GM10266 (cell line): ENCODE results near the gene SPATA31D1.
"Not testable (repeated sequence)": the region's sequence is repeated elsewhere in the genome, so short reads cannot be mapped to it uniquely, and the experiment has no call there.

Experiments used
- DNase-seq: peaks from one replicate; pipeline ENCODE4 v3.0.0; 2012; ENCODE audit errors: extremely low spot score
- TF ChIP-seq, protein P1 (sequence below): IDR thresholded peaks from 2 replicates; pipeline ENCODE4 v1.5.1; 2012; ENCODE audit warnings: mild to moderate bottlenecking, low read depth; ENCODE audit not compliant: control insufficient read depth, insufficient read depth; ENCODE audit errors: missing control alignments

Gene SPATA31D1

GRCh38 chr9:81988472-81988871 is at the start of gene SPATA31D1:
SPATA31D1 (plus strand) TSS chr9:81988772; CDS start chr9:81988819, 47 bp downstream.
- not testable (repeated sequence) for DNase-seq

DNA sequence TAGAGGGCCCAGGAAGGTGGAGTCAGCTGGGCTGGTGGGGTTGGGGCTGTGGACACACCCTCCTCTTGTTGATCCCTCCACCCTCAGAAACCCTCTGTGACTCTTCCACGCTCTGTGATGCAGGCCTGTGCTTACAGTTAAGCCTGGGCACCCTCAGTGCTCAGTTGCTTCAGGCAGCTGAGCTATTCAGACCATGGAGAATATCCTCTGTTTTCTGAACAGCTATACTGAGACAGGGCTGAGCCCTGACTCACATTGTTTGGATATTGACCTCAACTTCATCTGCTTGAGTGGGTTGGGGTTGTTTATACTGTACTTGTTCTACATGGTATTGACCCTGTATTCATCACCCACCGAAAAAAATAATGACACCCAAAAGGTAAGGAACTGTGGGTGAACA is 45.2 kb upstream of the SPATA31D1 start, which contains the start of gene SPATA31D3:
Gene SPATA31D3 (plus strand): TSS at position 108 of the 400 bp plus-strand sequence. CDS start 86 bp downstream, at position 194.
- DNase-seq = not testable (repeated sequence)

GRCh38 chr9:81948650-81949049 is 39.9 kb upstream of the SPATA31D1 start:
- not testable (repeated sequence) for DNase-seq

DNA sequence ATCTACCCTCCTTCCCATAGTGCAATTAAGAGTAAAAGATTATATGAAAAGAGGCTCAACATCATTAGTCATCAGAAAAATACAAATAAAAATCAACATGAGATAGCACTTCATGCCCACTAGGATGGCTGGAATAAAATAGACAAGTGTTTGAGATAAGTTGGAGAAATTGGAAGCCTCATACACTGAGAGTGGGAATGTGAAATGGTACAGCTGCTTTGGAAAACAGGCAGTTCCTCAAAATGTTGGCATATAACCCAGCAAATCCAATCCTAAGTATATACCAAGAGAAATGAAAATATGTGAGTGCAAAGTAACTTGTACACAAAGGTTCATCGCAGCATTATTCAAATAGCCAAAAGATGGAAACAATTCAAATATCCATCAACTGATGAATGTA is 35.5 kb upstream of the SPATA31D1 start:
- no peak for DNase-seq
- TF ChIP-seq, protein P1, sequence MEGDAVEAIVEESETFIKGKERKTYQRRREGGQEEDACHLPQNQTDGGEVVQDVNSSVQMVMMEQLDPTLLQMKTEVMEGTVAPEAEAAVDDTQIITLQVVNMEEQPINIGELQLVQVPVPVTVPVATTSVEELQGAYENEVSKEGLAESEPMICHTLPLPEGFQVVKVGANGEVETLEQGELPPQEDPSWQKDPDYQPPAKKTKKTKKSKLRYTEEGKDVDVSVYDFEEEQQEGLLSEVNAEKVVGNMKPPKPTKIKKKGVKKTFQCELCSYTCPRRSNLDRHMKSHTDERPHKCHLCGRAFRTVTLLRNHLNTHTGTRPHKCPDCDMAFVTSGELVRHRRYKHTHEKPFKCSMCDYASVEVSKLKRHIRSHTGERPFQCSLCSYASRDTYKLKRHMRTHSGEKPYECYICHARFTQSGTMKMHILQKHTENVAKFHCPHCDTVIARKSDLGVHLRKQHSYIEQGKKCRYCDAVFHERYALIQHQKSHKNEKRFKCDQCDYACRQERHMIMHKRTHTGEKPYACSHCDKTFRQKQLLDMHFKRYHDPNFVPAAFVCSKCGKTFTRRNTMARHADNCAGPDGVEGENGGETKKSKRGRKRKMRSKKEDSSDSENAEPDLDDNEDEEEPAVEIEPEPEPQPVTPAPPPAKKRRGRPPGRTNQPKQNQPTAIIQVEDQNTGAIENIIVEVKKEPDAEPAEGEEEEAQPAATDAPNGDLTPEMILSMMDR = no peak

GRCh38 chr9:81955625-81956024 is 32.9 kb upstream of the SPATA31D1 start:
- no peak for DNase-seq
- TF ChIP-seq, protein P1 = no peak

DNA sequence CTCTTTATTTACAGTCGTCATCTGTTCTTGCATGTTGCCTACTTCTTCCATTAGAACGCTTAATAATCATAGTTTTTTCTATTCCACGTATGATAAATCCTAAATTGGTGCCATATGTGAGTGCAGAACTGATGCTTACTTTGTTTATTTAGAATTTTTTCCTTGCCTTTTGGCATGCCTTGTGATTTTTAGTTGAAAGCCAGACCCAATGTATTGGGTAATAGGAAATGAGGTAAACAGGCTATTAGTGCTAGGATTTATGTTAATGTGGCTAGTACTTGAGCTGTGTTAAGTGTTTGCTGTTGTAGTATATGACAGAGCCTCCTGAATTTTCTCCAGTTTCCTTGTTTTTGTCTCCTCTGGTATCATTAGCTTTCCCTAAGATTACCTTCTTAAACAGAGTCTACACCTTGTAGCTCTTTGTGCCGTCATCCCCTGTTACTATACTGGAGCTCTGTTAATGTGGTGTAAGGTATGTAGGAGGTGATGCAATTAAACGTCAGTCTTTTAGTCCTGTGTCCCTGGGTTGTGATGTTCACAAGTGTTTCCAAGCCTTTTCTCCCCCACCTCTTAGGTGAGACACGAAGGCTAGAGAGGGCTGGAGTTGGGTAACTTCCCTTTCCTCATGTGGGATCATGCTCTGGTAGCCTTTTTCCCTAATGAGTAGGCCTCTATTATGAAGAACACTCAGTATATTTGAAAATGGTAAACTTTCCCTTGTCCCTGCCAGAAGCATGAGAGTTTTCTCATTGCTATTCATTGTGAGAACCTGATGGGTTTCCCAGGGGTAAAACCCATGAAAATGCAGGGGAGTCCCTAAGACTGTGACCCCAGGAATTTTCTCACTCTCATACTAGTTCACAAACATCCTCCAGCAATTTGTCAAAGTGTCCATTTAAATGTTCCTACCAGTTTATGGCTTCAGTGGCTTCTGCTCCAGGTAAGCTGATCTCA is 24.1 kb upstream of the SPATA31D1 start:
- no peak for DNase-seq
- TF ChIP-seq, protein P1 = no peak

DNA sequence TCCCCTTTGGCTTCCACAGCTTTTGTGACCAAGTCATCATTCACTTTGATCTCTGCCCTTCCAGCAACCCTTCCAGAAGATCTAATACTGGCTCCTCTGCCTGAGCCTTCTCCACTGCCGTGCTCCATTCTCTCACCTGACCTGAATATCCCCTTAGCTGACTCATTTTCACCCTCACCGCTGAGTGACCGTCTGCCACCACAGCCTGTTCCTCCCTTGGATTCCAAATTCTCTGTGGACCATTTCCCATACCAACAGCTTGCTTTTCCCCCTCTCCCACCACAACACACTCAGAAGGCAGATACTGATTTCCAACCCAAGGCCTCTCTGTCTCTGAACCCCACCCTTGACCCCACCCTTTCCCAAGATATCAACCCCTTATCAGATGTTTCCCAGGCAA is 20.5 kb upstream of the SPATA31D1 start:
- TF ChIP-seq, protein P1 = no peak
- DNase-seq = no peak

- DNase-seq = no peak
- TF ChIP-seq, protein P1 = no peak
These were observed 18.6 kb upstream of the SPATA31D1 start for GRCh38 chr9:81969971-81970370.

DNA sequence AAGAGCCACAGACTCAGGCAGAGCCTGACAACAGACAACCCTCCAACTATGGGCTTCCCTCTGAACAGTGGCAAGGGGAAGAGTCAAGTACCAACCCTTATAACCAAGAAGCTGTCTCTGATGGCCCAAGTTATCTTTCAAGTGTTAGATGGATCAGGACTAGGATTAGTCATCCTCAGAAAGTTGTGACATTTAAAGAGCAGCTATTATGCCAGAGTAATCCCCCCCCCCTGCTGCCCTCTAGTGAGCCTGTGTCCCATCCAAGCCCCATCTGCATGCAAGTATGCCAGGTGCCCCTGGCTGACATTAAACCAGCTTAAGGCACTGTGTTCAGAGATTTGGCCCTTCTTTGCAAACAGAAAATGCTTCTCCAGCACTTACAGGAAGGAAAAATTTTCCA is 16.8 kb upstream of the SPATA31D1 start:
- DNase-seq = no peak
- TF ChIP-seq, protein P1 = no peak
